ENCODE measurements around the gene TNFRSF21.

DNA sequence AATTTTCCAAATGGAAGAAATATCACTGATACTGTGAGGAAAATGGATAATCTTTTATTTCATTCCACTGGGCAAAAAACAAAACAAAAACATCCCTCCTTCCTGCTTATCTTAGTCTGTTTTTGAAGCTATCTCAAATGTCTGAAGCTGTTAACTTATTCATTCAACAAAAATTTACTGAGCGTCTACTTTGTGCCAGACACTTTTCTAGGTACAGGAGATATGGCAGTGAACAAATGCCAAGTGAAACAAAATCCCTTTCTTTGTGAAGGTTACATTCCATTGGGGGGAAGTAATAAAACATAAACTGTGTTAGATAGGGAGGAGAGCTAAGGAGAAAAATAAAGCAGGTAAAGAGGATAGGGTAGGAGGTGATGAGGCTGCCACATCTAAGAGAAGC is 47.5 kb downstream of the TNFRSF21 start:
- TF ChIP-seq POLR2A (IDR thresholded peaks at IDR 0.05) (no peak), CTCF (IDR thresholded peaks at IDR 0.05) (no peak)
